NCI-H146 treated with DMSO at 0.1 percent for 48 hours (cell line): Measurements from ENCODE around the gene SUFU.

Experiments used
- DNase-seq: peaks from one replicate; lab custom pipeline; 2025; ENCODE audit not compliant: unreplicated experiment; lab: John Stamatoyannopoulos, UW

SUFU gene

GRCh38 chr10:102546606-102547320, 43.0 kb downstream of the SUFU start:
- no peak for DNase-seq

GRCh38 chr10:102549549-102549948, 45.8 kb downstream of the SUFU start:
- DNase-seq = no peak

- DNase-seq = no peak
Observed at GRCh38 chr10:102550636-102551210, 47.0 kb downstream of the SUFU start.

GRCh38 chr10:102552533-102552932, 48.8 kb downstream of the SUFU start:
- no peak for DNase-seq

- DNase-seq = no peak
Observed at GRCh38 chr10:102553771-102554170, 50.0 kb downstream of the SUFU start.

- DNase-seq = no peak
Observed at GRCh38 chr10:102554531-102554930, 50.8 kb downstream of the SUFU start.

GRCh38 chr10:102555781-102556328, 52.1 kb downstream of the SUFU start:
- no peak for DNase-seq

- DNase-seq = no peak
Observed at GRCh38 chr10:102557569-102557968, 53.8 kb downstream of the SUFU start.

GRCh38 chr10:102559764-102560163, 56.0 kb downstream of the SUFU start:
- no peak for DNase-seq

GRCh38 chr10:102564209-102564834, 60.5 kb downstream of the SUFU start:
- no peak for DNase-seq

- DNase-seq = no peak
Observed at GRCh38 chr10:102565793-102566192, 62.0 kb downstream of the SUFU start.

GRCh38 chr10:102578782-102579181, 75.0 kb downstream of the SUFU start:
- DNase-seq = no peak

- DNase-seq = peak; percentile 27
Observed at GRCh38 chr10:102579328-102579727, 75.6 kb downstream of the SUFU start.

- no peak for DNase-seq
Observed at GRCh38 chr10:102580230-102580629, 76.5 kb downstream of the SUFU start.

- DNase-seq = no peak
Observed at GRCh38 chr10:102581401-102581800, 77.6 kb downstream of the SUFU start.

GRCh38 chr10:102581981-102582580, 78.3 kb downstream of the SUFU start:
- DNase-seq = no peak

GRCh38 chr10:102583435-102584417, 80.0 kb downstream of the SUFU start:
- DNase-seq = peak; percentile 26

GRCh38 chr10:102585026-102585425, 81.3 kb downstream of the SUFU start:
- DNase-seq = no peak

- DNase-seq = no peak
Observed at GRCh38 chr10:102586858-102587257, 83.1 kb downstream of the SUFU start.

GRCh38 chr10:102588875-102589274, 85.1 kb downstream of the SUFU start:
- DNase-seq = no peak
